ENCODE results near the gene CHST8.

GRCh38 chr19:33639035-33639681, 17.4 kb downstream of the CHST8 start:
- TF ChIP-seq CTCF (IDR thresholded peaks at IDR 0.05), result no peak
- TF ChIP-seq POLR2A (IDR thresholded peaks at IDR 0.05), result no peak
